Mesothelial cell of epicardium (in vitro differentiated cells): ENCODE results near the gene AMH. TPM values are rescaled to one million over a fixed set of nuclear protein-coding genes. Genes with fewer than 3 reads are reported as not detected.

Experiments
- DNase-seq, 2 experiments: peaks; one replicate each; pipeline ENCODE4 v3.0.0; 2021; ENCODE audit warnings: low spot score in 2 of 2; ENCODE audit not compliant: unreplicated experiment in 2 of 2
- H3K27ac Mint-ChIP-seq: 2 replicates; pipeline ENCODE4 v1.8.0; 2021; ENCODE audit warnings: mixed read lengths
- H3K27me3 Mint-ChIP-seq: 2 replicates; pipeline ENCODE4 v1.8.0; 2021; ENCODE audit warnings: low read depth, mixed read lengths
- H3K36me3 Mint-ChIP-seq: 2 replicates; pipeline ENCODE4 v1.8.0; 2021; ENCODE audit warnings: mixed read lengths
- H3K4me1 Mint-ChIP-seq: 2 replicates; pipeline ENCODE4 v1.8.0; 2021; ENCODE audit warnings: mixed read lengths
- H3K4me3 Mint-ChIP-seq: 2 replicates; pipeline ENCODE4 v1.8.0; 2021; ENCODE audit warnings: mild to moderate bottlenecking, moderate library complexity, mixed read lengths
- H3K9me3 Mint-ChIP-seq: 2 replicates; pipeline ENCODE4 v1.8.0; 2021; ENCODE audit warnings: mixed read lengths
- CTCF ChIP-seq: fragments of 200-600 bp; sonication (generic); IDR thresholded peaks from one replicate; pipeline ENCODE4 v1.5.0; 2021; ENCODE audit warnings: antibody characterized with exemption; ENCODE audit not compliant: unreplicated experiment
- total RNA-seq: library from RNA; stranded (reverse); gene quantifications from 3 replicates; pipeline ENCODE4 v1.2.1, GENCODE V29; 2021

The AMH gene
- total RNA-seq, 1 donor from 2014 or later = 50.1 TPM

GRCh38 chr19:2286402-2287140 lies 37.4 kb downstream of the AMH start:
- no peaks in the 10 kb centered on the region for H3K9me3 Mint-ChIP-seq
- TF ChIP-seq CTCF = no peak
- DNase-seq = no peak
- H3K36me3 Mint-ChIP-seq = no peaks in the 10 kb centered on the region
- no peak overlapping the region for H3K27ac Mint-ChIP-seq
- H3K27me3 Mint-ChIP-seq = peaks cover 77% of the 10 kb centered on the region
- H3K4me1 Mint-ChIP-seq = peaks cover 14% of the 10 kb centered on the region
- no peak overlapping the region for H3K4me3 Mint-ChIP-seq

GRCh38 chr19:2287585-2288337 lies 38.6 kb downstream of the AMH start:
- no peak for TF ChIP-seq CTCF
- Mint-ChIP-seq H3K27me3 (peaks cover 77% of the 10 kb centered on the region), H3K4me1 (peaks cover 7% of the 10 kb centered on the region), H3K27ac (no peak overlapping the region), H3K36me3 (no peaks in the 10 kb centered on the region), H3K4me3 (no peak overlapping the region), H3K9me3 (no peaks in the 10 kb centered on the region)
- DNase-seq = no peak

- Mint-ChIP-seq H3K4me1 (peaks cover 6% of the 10 kb centered on the region), H3K36me3 (no peaks in the 10 kb centered on the region), H3K27me3 (peaks cover 78% of the 10 kb centered on the region), H3K9me3 (no peaks in the 10 kb centered on the region), H3K4me3 (no peak overlapping the region), H3K27ac (no peak overlapping the region)
- no peak for TF ChIP-seq CTCF
- no peak for DNase-seq
Observed at GRCh38 chr19:2288338-2288817, 39.3 kb downstream of the AMH start.

- Mint-ChIP-seq H3K36me3 (no peaks in the 10 kb centered on the region), H3K4me1 (peaks cover 6% of the 10 kb centered on the region), H3K4me3 (peak overlapping the region; percentile 53), H3K9me3 (no peaks in the 10 kb centered on the region), H3K27me3 (peaks cover 85% of the 10 kb centered on the region), H3K27ac (no peak overlapping the region)
- no peak for DNase-seq
- TF ChIP-seq CTCF = no peak
Observed at GRCh38 chr19:2288818-2289713, 39.9 kb downstream of the AMH start.

GRCh38 chr19:2289714-2290435 lies 40.8 kb downstream of the AMH start:
- H3K27me3 Mint-ChIP-seq = peaks cover 90% of the 10 kb centered on the region
- H3K4me3 Mint-ChIP-seq = peak overlapping the region; percentile 53
- H3K27ac Mint-ChIP-seq = no peak overlapping the region
- peaks cover 7% of the 10 kb centered on the region for H3K4me1 Mint-ChIP-seq
- no peak for TF ChIP-seq CTCF
- no peak for DNase-seq
- H3K36me3 Mint-ChIP-seq = no peaks in the 10 kb centered on the region
- H3K9me3 Mint-ChIP-seq = no peaks in the 10 kb centered on the region
